Peyer's patch (tissue), 4 donors: ENCODE data around the gene DHX34.

Experiments
- POLR2A ChIP-seq, 2 donors: fragments of 450-650 bp; IDR thresholded peaks; one replicate each; pipeline ENCODE4 v1.5.1; 2017; ENCODE audit warnings: antibody characterized with exemption in 2 of 2, mild to moderate bottlenecking in 2 of 2, moderate library complexity in 2 of 2
- TF ChIP-seq, protein P1 (sequence below), 6 experiments: fragments of 450-650 bp in 4 of 6; fragments of 200-600 bp in 2 of 6; sonication (generic) in 1 of 6; IDR thresholded peaks; one replicate each; pipeline ENCODE4 v1.5.1; 2017 to 2019; ENCODE audit warnings: antibody characterized with exemption in 6 of 6, mild to moderate bottlenecking in 3 of 6, moderate library complexity in 1 of 6

DNA sequence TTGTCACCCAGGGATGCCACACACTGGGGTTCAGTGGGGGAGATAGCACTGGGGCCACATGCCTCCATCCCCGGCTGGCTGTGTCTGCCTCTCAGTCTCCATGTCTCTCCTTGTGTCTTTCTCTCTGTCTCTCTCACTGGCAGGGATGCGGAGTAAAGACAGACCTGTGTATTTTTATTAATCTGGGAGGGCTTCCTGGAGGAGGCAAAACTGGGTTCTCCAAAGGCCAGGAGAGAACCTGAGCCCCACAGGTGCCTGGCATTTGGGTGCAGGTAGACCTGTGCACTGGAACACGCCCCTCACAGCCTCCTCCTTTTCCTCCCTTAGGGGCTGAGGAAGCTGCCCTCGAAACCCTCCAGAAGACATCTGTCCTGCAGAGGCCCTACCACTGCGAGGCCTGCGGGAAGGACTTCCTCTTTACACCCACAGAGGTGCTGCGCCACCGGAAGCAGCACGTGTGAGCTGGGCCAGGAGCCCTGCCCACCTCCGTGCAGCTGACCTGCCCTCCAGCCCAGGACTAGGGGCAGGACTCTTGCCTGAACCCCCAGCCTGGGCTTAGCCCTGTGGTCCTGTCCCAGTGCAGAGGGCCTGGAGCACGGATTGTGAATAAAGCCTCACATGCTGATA is 32.7 kb downstream of the DHX34 start:
- TF ChIP-seq, protein P1, sequence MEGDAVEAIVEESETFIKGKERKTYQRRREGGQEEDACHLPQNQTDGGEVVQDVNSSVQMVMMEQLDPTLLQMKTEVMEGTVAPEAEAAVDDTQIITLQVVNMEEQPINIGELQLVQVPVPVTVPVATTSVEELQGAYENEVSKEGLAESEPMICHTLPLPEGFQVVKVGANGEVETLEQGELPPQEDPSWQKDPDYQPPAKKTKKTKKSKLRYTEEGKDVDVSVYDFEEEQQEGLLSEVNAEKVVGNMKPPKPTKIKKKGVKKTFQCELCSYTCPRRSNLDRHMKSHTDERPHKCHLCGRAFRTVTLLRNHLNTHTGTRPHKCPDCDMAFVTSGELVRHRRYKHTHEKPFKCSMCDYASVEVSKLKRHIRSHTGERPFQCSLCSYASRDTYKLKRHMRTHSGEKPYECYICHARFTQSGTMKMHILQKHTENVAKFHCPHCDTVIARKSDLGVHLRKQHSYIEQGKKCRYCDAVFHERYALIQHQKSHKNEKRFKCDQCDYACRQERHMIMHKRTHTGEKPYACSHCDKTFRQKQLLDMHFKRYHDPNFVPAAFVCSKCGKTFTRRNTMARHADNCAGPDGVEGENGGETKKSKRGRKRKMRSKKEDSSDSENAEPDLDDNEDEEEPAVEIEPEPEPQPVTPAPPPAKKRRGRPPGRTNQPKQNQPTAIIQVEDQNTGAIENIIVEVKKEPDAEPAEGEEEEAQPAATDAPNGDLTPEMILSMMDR (IDR thresholded peaks at IDR 0.05), result no peak
- no peak for TF ChIP-seq POLR2A (IDR thresholded peaks at IDR 0.05)
